ENCODE results near the gene SNX5. TPM values are rescaled to one million over a fixed set of nuclear protein-coding genes. Genes with fewer than 3 reads are reported as not detected.

The SNX5 gene
- total RNA-seq, 1 experiment from 2014 or later, result 159 TPM

GRCh38 chr20:17931513-17931912, 37.1 kb downstream of the SNX5 start:
- no peak overlapping the region for H3K4me3 ChIP-seq (replicated peaks in 1 of 2; ENCODE audit: low read depth in 1 of 2, low read length in 2 of 2)
- no peaks in the 10 kb centered on the region for H3K4me1 ChIP-seq (ENCODE audit: control insufficient read depth in 1 of 2, insufficient read depth in 2 of 2, low read length in 2 of 2)
- CTCF ChIA-PET, result no interaction called here
- ATAC-seq (no peak), DNase-seq (ENCODE audit: low read depth, low spot score) (no peak)
- POLR2A ChIA-PET, result no interaction called here
- RAD21 ChIA-PET (ENCODE audit: low non-redundant PET in 1 of 2, low total read pairs in 2 of 2, uncharacterized antibody in 2 of 2, unreplicated experiment in 2 of 2), result no interaction called here
- H3K4me2 ChIP-seq (ENCODE audit: low read length), result no peak overlapping the region
- H4K20me1 ChIP-seq (ENCODE audit: insufficient read depth), result no peaks in the 10 kb centered on the region
- no peaks in the 10 kb centered on the region for H3K9me3 ChIP-seq (ENCODE audit: control insufficient read depth in 1 of 2, insufficient read depth in 1 of 2, low read depth in 1 of 2, low read length in 2 of 2)
- H3K27me3 ChIP-seq (ENCODE audit: insufficient read depth, low read length), result no peaks in the 10 kb centered on the region
- no peaks in the 10 kb centered on the region for H3K9me2 ChIP-seq (ENCODE audit: insufficient read depth)
- TF ChIP-seq MAX (IDR thresholded peaks at IDR 0.05), result no peak
- TF ChIP-seq ZBTB33 (IDR thresholded peaks at IDR 0.05; ENCODE audit: extremely low read depth, insufficient replicate concordance, low read length), result no peak
- TF ChIP-seq YY1 (IDR thresholded peaks at IDR 0.05; ENCODE audit: extremely low read depth, insufficient replicate concordance, low read depth, low read length), result no peak
- TF ChIP-seq RAD21 (IDR thresholded peaks at IDR 0.05; ENCODE audit: low read depth), result no peak
- no peak for TF ChIP-seq CTCF (IDR thresholded peaks at IDR 0.05 in 2 of 3, conservative IDR thresholded peaks at IDR 0.05 in 1 of 3; ENCODE audit: borderline replicate concordance in 1 of 3, insufficient read depth in 1 of 3, low read depth in 2 of 3, low read length in 2 of 3)
- no peak for TF ChIP-seq EZH2phosphoT487 (IDR thresholded peaks at IDR 0.05; ENCODE audit: borderline replicate concordance)
- no peak for TF ChIP-seq POLR2AphosphoS5 (IDR thresholded peaks at IDR 0.05; ENCODE audit: low read depth, low read length)
- no peak for TF ChIP-seq SIN3A (IDR thresholded peaks at IDR 0.05; ENCODE audit: low read depth)
- TF ChIP-seq CEBPB (IDR thresholded peaks at IDR 0.05; ENCODE audit: low read depth), result no peak
- TF ChIP-seq JUND (IDR thresholded peaks at IDR 0.05), result no peak
- TF ChIP-seq ELF1 (IDR thresholded peaks at IDR 0.05; ENCODE audit: borderline replicate concordance, low read depth), result no peak
- TF ChIP-seq CBX3 (IDR thresholded peaks at IDR 0.05; ENCODE audit: low read depth), result no peak
- TF ChIP-seq SRF (IDR thresholded peaks at IDR 0.05; ENCODE audit: low read depth), result no peak
- H3K79me2 ChIP-seq (ENCODE audit: insufficient read depth, low read length), result no peaks in the 10 kb centered on the region
- H3K9ac ChIP-seq (ENCODE audit: low read length), result no peak overlapping the region
- no peaks in the 10 kb centered on the region for H3K36me3 ChIP-seq (ENCODE audit: control insufficient read depth in 1 of 2, insufficient read depth in 2 of 2, low read length in 2 of 2)
- no TSS peak for BruUV-seq (replicated peaks)
- no peak overlapping the region for H3K27ac ChIP-seq (ENCODE audit: low read depth, low read length)
- no peak overlapping the region for H2AFZ ChIP-seq (ENCODE audit: low read depth, low read length, poor library complexity, severe bottlenecking)
- intact Hi-C loops (cut with micrococcal nuclease), result no loop called here

Measured in HCT116 (cell line).